Neural cell (in vitro differentiated cells): Measurements from ENCODE around the gene CNOT6. TPM values are rescaled to one million over a fixed set of nuclear protein-coding genes. Genes with fewer than 3 reads are reported as not detected.

Source experiments
- H2AFZ ChIP-seq: fragments of 200-600, 300-800 bp; sonication (generic), shearing (Covaris generic); 2 replicates; pipeline ENCODE4 v1.6.0; 2014; ENCODE audit warnings: low read depth, mild to moderate bottlenecking, antibody characterized with exemption, low read length, moderate library complexity
- H3F3A ChIP-seq: fragments of 200-600 bp; shearing (Covaris generic); 2 replicates; pipeline ENCODE4 v1.6.1; 2016; ENCODE audit warnings: mild to moderate bottlenecking, moderate library complexity, mixed read lengths, antibody characterized with exemption, low read length; ENCODE audit not compliant: insufficient read depth, poor library complexity, severe bottlenecking
- H3K27ac ChIP-seq: fragments of 200-600, 300-800 bp; sonication (generic), shearing (Covaris generic); 2 replicates; pipeline ENCODE4 v1.5.1; 2014; ENCODE audit warnings: mild to moderate bottlenecking, low read length, moderate library complexity
- H3K27me3 ChIP-seq: fragments of 300-800, 200-600 bp; sonication (generic), shearing (Covaris generic); 2 replicates; pipeline ENCODE4 v1.6.0; 2014; ENCODE audit warnings: mild to moderate bottlenecking, low read depth, low read length, moderate library complexity; ENCODE audit not compliant: insufficient read depth
- H3K36me3 ChIP-seq: fragments of 300-800, 200-600 bp; sonication (generic), shearing (Covaris generic); 2 replicates; pipeline ENCODE4 v1.5.1; 2014; ENCODE audit warnings: mild to moderate bottlenecking, antibody characterized with exemption, low read length, moderate library complexity; ENCODE audit not compliant: insufficient read depth
- H3K4me2 ChIP-seq: fragments of 300-800, 200-600 bp; sonication (generic), shearing (Covaris generic); 2 replicates; pipeline ENCODE4 v1.6.0; 2014; ENCODE audit warnings: mild to moderate bottlenecking, low read length
- H3K4me3 ChIP-seq: fragments of 300-800, 200-600 bp; sonication (generic), shearing (Covaris generic); 2 replicates; pipeline ENCODE4 v1.5.1; 2014; ENCODE audit warnings: mild to moderate bottlenecking, low read length, moderate library complexity
- H3K79me2 ChIP-seq: fragments of 200-600 bp; shearing (Covaris generic); replicated peaks from 2 replicates; pipeline ENCODE4 v1.6.0; 2014; ENCODE audit warnings: mild to moderate bottlenecking, low read length, moderate library complexity; ENCODE audit not compliant: insufficient read depth
- H3K9ac ChIP-seq: fragments of 300-800, 200-600 bp; sonication (generic), shearing (Covaris generic); 2 replicates; pipeline ENCODE4 v1.6.1; 2016; ENCODE audit warnings: mild to moderate bottlenecking, low read length, mixed read lengths
- H3K9me2 ChIP-seq: fragments of 200-600 bp; shearing (Covaris generic); 2 replicates; pipeline ENCODE4 v1.6.1; 2016; ENCODE audit warnings: mild to moderate bottlenecking, low read length, mixed read lengths; ENCODE audit not compliant: insufficient read depth
- H3K9me3 ChIP-seq: fragments of 200-600, 300-800 bp; sonication (generic), shearing (Covaris generic); 2 replicates; pipeline ENCODE4 v1.6.1; 2016; ENCODE audit warnings: mild to moderate bottlenecking, mixed run types, low read length, moderate library complexity, mixed read lengths
- H4K20me1 ChIP-seq: fragments of 200-600 bp; shearing (Covaris generic); 2 replicates; pipeline ENCODE4 v1.6.1; 2016; ENCODE audit warnings: mild to moderate bottlenecking, mixed run types; ENCODE audit not compliant: insufficient read depth
- CTCF ChIP-seq: fragments of 450-650 bp; IDR thresholded peaks from 2 replicates; pipeline ENCODE4 v1.5.1; 2014; ENCODE audit warnings: antibody characterized with exemption, mild to moderate bottlenecking, moderate library complexity; ENCODE audit not compliant: poor library complexity, severe bottlenecking
- EP300 ChIP-seq: fragments of 450-650 bp; conservative IDR thresholded peaks from 2 replicates; pipeline ENCODE4 v1.6.1; 2014; ENCODE audit warnings: antibody characterized with exemption, mild to moderate bottlenecking, moderate library complexity; ENCODE audit not compliant: poor library complexity, severe bottlenecking
- EZH2 ChIP-seq: fragments of 200-600, 300-800 bp; shearing (Covaris generic), sonication (generic); IDR thresholded peaks from 2 replicates; pipeline ENCODE4 v1.6.1; 2014; ENCODE audit warnings: antibody characterized with exemption, low read length, borderline replicate concordance, mild to moderate bottlenecking; ENCODE audit not compliant: insufficient read depth, poor library complexity, severe bottlenecking
- MXI1 ChIP-seq: fragments of 450-650 bp; conservative IDR thresholded peaks from 2 replicates; pipeline ENCODE4 v1.6.1; 2014; ENCODE audit warnings: antibody characterized with exemption, mild to moderate bottlenecking; ENCODE audit not compliant: poor library complexity, severe bottlenecking
- POLR2AphosphoS5 ChIP-seq: IDR thresholded peaks from 2 replicates; pipeline ENCODE4 v1.6.1; 2012
- RAD21 ChIP-seq: fragments of 450-650 bp; conservative IDR thresholded peaks from 2 replicates; pipeline ENCODE4 v1.6.1; 2014; ENCODE audit warnings: antibody characterized with exemption, mild to moderate bottlenecking, moderate library complexity
- REST ChIP-seq: IDR thresholded peaks from 2 replicates; pipeline ENCODE4 v1.6.1; 2012; ENCODE audit warnings: borderline replicate concordance
- SMC3 ChIP-seq: fragments of 450-650 bp; conservative IDR thresholded peaks from 2 replicates; pipeline ENCODE4 v1.6.1; 2014; ENCODE audit warnings: antibody characterized with exemption, mild to moderate bottlenecking, moderate library complexity; ENCODE audit not compliant: poor library complexity
- TAF1 ChIP-seq: IDR thresholded peaks from 2 replicates; pipeline ENCODE4 v1.6.1; 2012; ENCODE audit warnings: low read depth
- polyA plus RNA-seq: library from polyadenylated mRNA; depleted of rRNA; stranded (reverse); fragments of >200 nt; gene quantifications from 2 replicates; pipeline ENCODE4 v1.2.3, GENCODE V29; 2014

The CNOT6 gene
- polyA plus RNA-seq, 1 donor from 2014 or later: 43.0 TPM

DNA sequence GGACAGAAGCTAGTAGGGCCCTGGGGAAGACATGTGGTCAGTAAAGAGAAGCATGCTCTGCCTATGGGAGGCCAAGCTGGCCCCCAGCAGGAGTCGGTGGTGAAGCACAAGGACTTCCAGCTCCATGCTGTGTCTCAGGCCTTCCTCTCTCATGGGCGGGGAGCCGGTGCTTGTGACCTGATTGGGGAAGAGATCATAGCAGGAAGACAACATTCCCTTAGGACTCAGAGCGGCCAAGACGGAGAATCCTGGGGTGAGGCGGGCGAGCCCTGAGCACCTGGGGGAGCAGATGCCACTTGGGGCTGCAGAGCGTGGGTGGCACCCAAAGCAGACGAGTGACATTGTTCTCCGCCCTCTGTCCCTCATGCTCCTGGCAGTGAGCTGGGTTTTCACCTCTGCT is 33.3 kb upstream of the CNOT6 start:
- Histone ChIP-seq H3K79me2 (no peaks in the 10 kb centered on the region), H4K20me1 (no peaks in the 10 kb centered on the region), H3K4me3 (no peak overlapping the region), H3K9ac (no peak overlapping the region), H3K4me2 (no peak overlapping the region), H3K9me3 (no peaks in the 10 kb centered on the region), H2AFZ (no peak overlapping the region), H3F3A (no peaks in the 10 kb centered on the region), H3K27me3 (no peaks in the 10 kb centered on the region), H3K27ac (no peak overlapping the region), H3K9me2 (no peaks in the 10 kb centered on the region), H3K36me3 (no peaks in the 10 kb centered on the region)
- no peak for TF ChIP-seq MXI1
- TF ChIP-seq CTCF: no peak
- TF ChIP-seq REST: no peak
- no peak for TF ChIP-seq RAD21
- TF ChIP-seq TAF1: no peak
- no peak for TF ChIP-seq POLR2AphosphoS5
- no peak for TF ChIP-seq EP300

DNA sequence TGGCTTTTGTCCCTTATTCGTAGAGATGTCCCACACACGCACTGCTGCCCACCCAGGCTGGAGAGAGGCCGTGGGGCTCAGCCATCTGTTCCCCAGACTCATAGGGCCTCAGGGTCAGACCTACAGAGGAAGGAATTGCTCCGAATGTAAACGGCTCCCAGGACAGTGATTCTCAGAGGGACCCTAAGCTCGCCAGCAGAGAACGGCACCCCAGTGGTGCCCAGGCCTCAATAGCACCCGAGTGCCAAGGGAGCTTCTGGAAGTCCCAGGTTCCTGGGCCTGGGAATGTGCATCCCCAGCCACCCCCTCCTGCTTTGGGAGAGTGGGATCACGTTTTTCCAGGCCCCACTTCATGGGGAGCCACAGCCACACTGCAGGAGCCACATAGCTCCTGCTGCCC is 32.9 kb upstream of the CNOT6 start:
- no peak for TF ChIP-seq POLR2AphosphoS5
- TF ChIP-seq REST: no peak
- TF ChIP-seq CTCF: no peak
- no peak for TF ChIP-seq EP300
- TF ChIP-seq TAF1: no peak
- no peak for TF ChIP-seq EZH2
- no peak for TF ChIP-seq MXI1
- no peak for TF ChIP-seq SMC3
- no peak for TF ChIP-seq RAD21
- Histone ChIP-seq H4K20me1 (no peaks in the 10 kb centered on the region), H2AFZ (no peak overlapping the region), H3K4me2 (no peak overlapping the region), H3K27ac (no peak overlapping the region), H3K36me3 (no peaks in the 10 kb centered on the region), H3K4me3 (no peak overlapping the region), H3K9me2 (no peaks in the 10 kb centered on the region), H3K27me3 (no peaks in the 10 kb centered on the region), H3K79me2 (no peaks in the 10 kb centered on the region), H3F3A (no peaks in the 10 kb centered on the region), H3K9me3 (no peaks in the 10 kb centered on the region), H3K9ac (no peak overlapping the region)
